ENCODE data around the gene RNF34.

DNA sequence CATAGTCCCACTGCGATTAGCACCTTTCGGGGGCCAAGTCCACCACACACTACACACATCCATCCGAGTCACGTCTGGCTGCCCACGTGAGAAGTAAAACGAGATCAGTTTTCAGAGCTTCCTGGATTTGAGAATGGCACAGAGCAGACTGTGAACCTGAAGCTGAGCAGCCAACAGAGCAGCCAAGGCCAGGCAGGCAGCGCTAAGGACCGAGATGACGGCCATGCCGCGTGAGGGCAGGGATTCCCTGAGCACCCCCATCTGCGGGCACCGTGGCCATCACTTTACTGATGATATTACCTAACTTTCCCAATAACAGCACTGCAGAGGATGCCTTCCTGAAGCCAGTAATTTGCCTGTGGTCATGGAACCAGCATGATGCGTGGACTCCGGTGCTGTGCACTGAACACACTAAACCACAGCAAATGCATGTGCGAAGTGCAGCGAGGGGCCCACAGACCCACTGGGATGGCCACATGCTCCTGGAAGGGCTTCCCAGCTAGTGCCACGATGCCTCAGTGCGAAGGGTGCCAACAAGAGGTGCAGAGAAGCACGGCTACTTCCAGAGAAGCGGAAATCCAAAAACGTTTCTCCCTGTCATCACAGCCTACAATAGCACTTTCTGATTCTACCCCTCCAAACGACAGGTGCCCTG is 56.0 kb downstream of the RNF34 start:
- TF ChIP-seq, protein P1, sequence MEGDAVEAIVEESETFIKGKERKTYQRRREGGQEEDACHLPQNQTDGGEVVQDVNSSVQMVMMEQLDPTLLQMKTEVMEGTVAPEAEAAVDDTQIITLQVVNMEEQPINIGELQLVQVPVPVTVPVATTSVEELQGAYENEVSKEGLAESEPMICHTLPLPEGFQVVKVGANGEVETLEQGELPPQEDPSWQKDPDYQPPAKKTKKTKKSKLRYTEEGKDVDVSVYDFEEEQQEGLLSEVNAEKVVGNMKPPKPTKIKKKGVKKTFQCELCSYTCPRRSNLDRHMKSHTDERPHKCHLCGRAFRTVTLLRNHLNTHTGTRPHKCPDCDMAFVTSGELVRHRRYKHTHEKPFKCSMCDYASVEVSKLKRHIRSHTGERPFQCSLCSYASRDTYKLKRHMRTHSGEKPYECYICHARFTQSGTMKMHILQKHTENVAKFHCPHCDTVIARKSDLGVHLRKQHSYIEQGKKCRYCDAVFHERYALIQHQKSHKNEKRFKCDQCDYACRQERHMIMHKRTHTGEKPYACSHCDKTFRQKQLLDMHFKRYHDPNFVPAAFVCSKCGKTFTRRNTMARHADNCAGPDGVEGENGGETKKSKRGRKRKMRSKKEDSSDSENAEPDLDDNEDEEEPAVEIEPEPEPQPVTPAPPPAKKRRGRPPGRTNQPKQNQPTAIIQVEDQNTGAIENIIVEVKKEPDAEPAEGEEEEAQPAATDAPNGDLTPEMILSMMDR (conservative IDR thresholded peaks at IDR 0.05; ENCODE audit: low read length), result no peak
- TF ChIP-seq EZH2phosphoT487 (IDR thresholded peaks at IDR 0.05; ENCODE audit: borderline replicate concordance, low read depth, low read length), result no peak

Data from OCI-LY7 (cell line).